ENCODE measurements around the gene KDM6A.

DNA sequence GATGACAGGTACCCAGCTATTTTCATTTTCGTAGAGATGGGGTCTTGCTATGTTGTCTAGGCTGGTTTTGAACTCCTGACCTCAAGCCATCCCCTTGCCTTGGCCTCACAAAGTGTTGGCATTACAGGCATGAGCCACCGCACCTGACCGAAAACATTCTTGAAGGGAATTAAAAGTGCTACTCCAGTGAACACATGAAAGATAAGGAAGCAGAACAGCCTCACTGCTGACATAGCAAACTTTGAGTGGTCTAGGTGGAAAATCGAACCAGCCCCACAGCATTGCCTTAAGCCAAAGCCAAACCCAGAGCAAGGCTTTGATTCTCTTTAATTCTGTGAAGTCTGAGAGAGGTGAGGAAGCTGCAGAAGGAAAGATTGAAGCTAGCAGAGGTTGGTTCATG lies 65.1 kb downstream of the KDM6A start:
- TF ChIP-seq, protein P1, sequence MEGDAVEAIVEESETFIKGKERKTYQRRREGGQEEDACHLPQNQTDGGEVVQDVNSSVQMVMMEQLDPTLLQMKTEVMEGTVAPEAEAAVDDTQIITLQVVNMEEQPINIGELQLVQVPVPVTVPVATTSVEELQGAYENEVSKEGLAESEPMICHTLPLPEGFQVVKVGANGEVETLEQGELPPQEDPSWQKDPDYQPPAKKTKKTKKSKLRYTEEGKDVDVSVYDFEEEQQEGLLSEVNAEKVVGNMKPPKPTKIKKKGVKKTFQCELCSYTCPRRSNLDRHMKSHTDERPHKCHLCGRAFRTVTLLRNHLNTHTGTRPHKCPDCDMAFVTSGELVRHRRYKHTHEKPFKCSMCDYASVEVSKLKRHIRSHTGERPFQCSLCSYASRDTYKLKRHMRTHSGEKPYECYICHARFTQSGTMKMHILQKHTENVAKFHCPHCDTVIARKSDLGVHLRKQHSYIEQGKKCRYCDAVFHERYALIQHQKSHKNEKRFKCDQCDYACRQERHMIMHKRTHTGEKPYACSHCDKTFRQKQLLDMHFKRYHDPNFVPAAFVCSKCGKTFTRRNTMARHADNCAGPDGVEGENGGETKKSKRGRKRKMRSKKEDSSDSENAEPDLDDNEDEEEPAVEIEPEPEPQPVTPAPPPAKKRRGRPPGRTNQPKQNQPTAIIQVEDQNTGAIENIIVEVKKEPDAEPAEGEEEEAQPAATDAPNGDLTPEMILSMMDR (IDR thresholded peaks at IDR 0.05): no peak
- TF ChIP-seq POLR2A (IDR thresholded peaks at IDR 0.05): no peak

All from body of pancreas (tissue), 4 donors.